HepG2 (cell line): ENCODE data around the gene GADD45GIP1. TPM values are rescaled to one million over a fixed set of nuclear protein-coding genes. Genes with fewer than 3 reads are reported as not detected.

Experiments
- FOSL2 ChIP-seq: sonication (generic); formaldehyde crosslinking; IDR thresholded peaks from 2 replicates; pipeline ENCODE4 v1.4.0; 2020; ENCODE audit warnings: missing genetic modification reagents
- HNRNPK ChIP-seq: fragments of 200-400 bp; formaldehyde crosslinking; IDR thresholded peaks from 2 replicates; pipeline ENCODE4 v1.6.1; 2018; ENCODE audit warnings: low read length, low read depth, moderate library complexity, mild to moderate bottlenecking; ENCODE audit not compliant: poor library complexity, severe bottlenecking
- HNRNPLL ChIP-seq: fragments of 200-400 bp; formaldehyde crosslinking; IDR thresholded peaks from 2 replicates; pipeline ENCODE4 v1.6.1; 2017; ENCODE audit warnings: mild to moderate bottlenecking, low read depth, low read length; ENCODE audit not compliant: poor library complexity, severe bottlenecking
- IKZF4 ChIP-seq: sonication (generic); formaldehyde crosslinking; IDR thresholded peaks from 2 replicates; pipeline ENCODE4 v1.5.1; 2020; ENCODE audit warnings: borderline replicate concordance, mild to moderate bottlenecking, low read depth, missing genetic modification reagents; ENCODE audit errors: not compliant biosample characterization
- KAT8 ChIP-seq: IDR thresholded peaks from 2 replicates; pipeline ENCODE4 v1.6.1; 2016; ENCODE audit warnings: missing genetic modification reagents, missing compliant biosample characterization
- NFYC ChIP-seq: IDR thresholded peaks from 2 replicates; pipeline ENCODE4 v1.6.1; 2016; ENCODE audit warnings: missing genetic modification reagents, missing compliant biosample characterization
- NONO ChIP-seq, 2 experiments: fragments of 450-650 bp in 1 of 2; sonication (generic) in 1 of 2; formaldehyde crosslinking in 1 of 2; IDR thresholded peaks in 1 of 2; conservative IDR thresholded peaks in 1 of 2; 2 replicates each; pipeline versions ENCODE4 v1.6.1 to v1.8.0; 2017 to 2022; ENCODE audit warnings: mild to moderate bottlenecking in 1 of 2, missing genetic modification reagents in 1 of 2, moderate library complexity in 1 of 2
- NR2F1 ChIP-seq, 2 experiments: fragments of 450-650 bp in 1 of 2; formaldehyde crosslinking in 1 of 2; IDR thresholded peaks; 2 replicates each; pipeline versions ENCODE4 v1.5.0 to v1.6.1; 2016 to 2020; ENCODE audit warnings: mild to moderate bottlenecking in 1 of 2, missing compliant biosample characterization in 1 of 2, missing genetic modification reagents in 1 of 2, moderate library complexity in 1 of 2
- RARA ChIP-seq: IDR thresholded peaks from 2 replicates; pipeline ENCODE4 v1.6.1; 2016; ENCODE audit warnings: missing genetic modification reagents, missing compliant biosample characterization
- RBAK ChIP-seq: sonication (generic); formaldehyde crosslinking; IDR thresholded peaks from 2 replicates; pipeline ENCODE4 v1.5.1; 2020; ENCODE audit warnings: mild to moderate bottlenecking, missing genetic modification reagents
- TEAD3 ChIP-seq: optimal IDR thresholded peaks from 2 replicates; pipeline ENCODE3; 2016; ENCODE audit warnings: borderline replicate concordance
- ZBTB7A ChIP-seq: sonication (generic); formaldehyde crosslinking; IDR thresholded peaks from 2 replicates; pipeline ENCODE4 v1.8.0; 2022; ENCODE audit warnings: mild to moderate bottlenecking, missing genetic modification reagents
- ZBTB7B ChIP-seq: sonication (generic); formaldehyde crosslinking; IDR thresholded peaks from 2 replicates; pipeline ENCODE4 v1.4.0; 2020; ENCODE audit warnings: missing genetic modification reagents
- ZNF160 ChIP-seq: sonication (generic); formaldehyde crosslinking; IDR thresholded peaks from 2 replicates; pipeline ENCODE4 v1.8.0; 2022; ENCODE audit warnings: mild to moderate bottlenecking, inconsistent platforms, missing genetic modification reagents
- ZNF280B ChIP-seq: sonication (generic); formaldehyde crosslinking; IDR thresholded peaks from 2 replicates; pipeline ENCODE4 v1.5.0; 2020; ENCODE audit warnings: missing genetic modification reagents, mild to moderate bottlenecking, borderline replicate concordance
- ZNF350 ChIP-seq: sonication (generic); formaldehyde crosslinking; IDR thresholded peaks from 2 replicates; pipeline ENCODE4 v1.4.0; 2020; ENCODE audit warnings: mild to moderate bottlenecking, low read depth, missing genetic modification reagents, borderline replicate concordance
- ZNF777 ChIP-seq: sonication (generic); formaldehyde crosslinking; IDR thresholded peaks from 2 replicates; pipeline ENCODE4 v1.4.0; 2020; ENCODE audit warnings: missing genetic modification reagents
- polyA plus RNA-seq, 8 experiments: library from polyadenylated mRNA; depleted of rRNA in 3 of 8; stranded (reverse) in 7 of 8; unstranded in 1 of 8; fragments of >200 nt; fragmentation: Illumina TruSeq in 4 of 8; extraction: Trizol in 4 of 8; gene quantifications; 2 replicates each; pipeline versions ENCODE4 v1.2.1 to v1.2.3, GENCODE V29; 2011 to 2016; ENCODE audit warnings: low read depth in 4 of 8, missing spikeins in 1 of 8, mixed read lengths in 1 of 8; ENCODE audit not compliant: insufficient read depth in 1 of 8
- total RNA-seq, 5 experiments: library from RNA; depleted of rRNA; stranded (reverse); fragments of >200 nt; fragmentation: Illumina TruSeq; extraction: Trizol; gene quantifications; 2 replicates each; pipeline ENCODE4 v1.2.3, GENCODE V29; 2016; ENCODE audit warnings: low read depth in 1 of 5
- TF ChIP-seq, protein P1 (sequence below): sonication (generic); formaldehyde crosslinking; IDR thresholded peaks from 2 replicates; pipeline ENCODE4 v1.8.0; 2022; ENCODE audit warnings: missing genetic modification reagents, mild to moderate bottlenecking, moderate library complexity, borderline replicate concordance
- TF ChIP-seq, protein P2 (sequence below): sonication (generic); formaldehyde crosslinking; IDR thresholded peaks from 2 replicates; pipeline ENCODE4 v1.8.0; 2022; ENCODE audit warnings: mild to moderate bottlenecking, missing genetic modification reagents, moderate library complexity
- TF ChIP-seq, protein P3 (sequence below): sonication (generic); formaldehyde crosslinking; IDR thresholded peaks from 2 replicates; pipeline ENCODE4 v1.5.1; 2020; ENCODE audit warnings: missing genetic modification reagents, mild to moderate bottlenecking, borderline replicate concordance

GADD45GIP1 gene
- total and polyA plus RNA-seq, 2 of the 13 experiments (the other 11 are each of a cell fraction or from before 2014, with no cell fraction given): 24.6 to 30.7 TPM

- TF ChIP-seq TEAD3 (CRISPR knock-in tag) (no peak), NR2F1 (CRISPR knock-in tag; IDR thresholded peaks at IDR 0.05) (no peak), ZNF280B (CRISPR knock-in tag) (peak; percentile 55; the same call in 1 of the 2 replicates), IKZF4 (CRISPR knock-in tag) (no peak), RBAK (CRISPR knock-in tag) (no peak), FOSL2 (CRISPR knock-in tag) (0 out of 2 replicates have a peak, but pooled peaks have one; percentile 12), ZNF777 (CRISPR knock-in tag) (peak; percentile 56; the same call in 1 of the 2 replicates), ZNF160 (CRISPR knock-in tag) (no peak; the same call in 1 of the 2 replicates), HNRNPLL (peak; percentile 62), KAT8 (peak; percentile 72; the same call in 1 of the 2 replicates), ZBTB7A (peak; percentile 90; the same call in 1 of the 2 replicates), ZNF350 (CRISPR knock-in tag) (no peak), HNRNPK (peak; percentile 70), NFYC (CRISPR knock-in tag) (no peak), RARA (CRISPR knock-in tag) (no peak), NONO (IDR thresholded peaks at IDR 0.05) (no peak), NONO (CRISPR knock-in tag; conservative IDR thresholded peaks at IDR 0.05) (peak; percentile 72), ZBTB7B (CRISPR knock-in tag) (peak; percentile 60; the same call in 1 of the 2 replicates)
- TF ChIP-seq, protein P1, sequence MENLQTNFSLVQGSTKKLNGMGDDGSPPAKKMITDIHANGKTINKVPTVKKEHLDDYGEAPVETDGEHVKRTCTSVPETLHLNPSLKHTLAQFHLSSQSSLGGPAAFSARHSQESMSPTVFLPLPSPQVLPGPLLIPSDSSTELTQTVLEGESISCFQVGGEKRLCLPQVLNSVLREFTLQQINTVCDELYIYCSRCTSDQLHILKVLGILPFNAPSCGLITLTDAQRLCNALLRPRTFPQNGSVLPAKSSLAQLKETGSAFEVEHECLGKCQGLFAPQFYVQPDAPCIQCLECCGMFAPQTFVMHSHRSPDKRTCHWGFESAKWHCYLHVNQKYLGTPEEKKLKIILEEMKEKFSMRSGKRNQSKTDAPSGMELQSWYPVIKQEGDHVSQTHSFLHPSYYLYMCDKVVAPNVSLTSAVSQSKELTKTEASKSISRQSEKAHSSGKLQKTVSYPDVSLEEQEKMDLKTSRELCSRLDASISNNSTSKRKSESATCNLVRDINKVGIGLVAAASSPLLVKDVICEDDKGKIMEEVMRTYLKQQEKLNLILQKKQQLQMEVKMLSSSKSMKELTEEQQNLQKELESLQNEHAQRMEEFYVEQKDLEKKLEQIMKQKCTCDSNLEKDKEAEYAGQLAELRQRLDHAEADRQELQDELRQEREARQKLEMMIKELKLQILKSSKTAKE: no peak
- TF ChIP-seq, protein P2, sequence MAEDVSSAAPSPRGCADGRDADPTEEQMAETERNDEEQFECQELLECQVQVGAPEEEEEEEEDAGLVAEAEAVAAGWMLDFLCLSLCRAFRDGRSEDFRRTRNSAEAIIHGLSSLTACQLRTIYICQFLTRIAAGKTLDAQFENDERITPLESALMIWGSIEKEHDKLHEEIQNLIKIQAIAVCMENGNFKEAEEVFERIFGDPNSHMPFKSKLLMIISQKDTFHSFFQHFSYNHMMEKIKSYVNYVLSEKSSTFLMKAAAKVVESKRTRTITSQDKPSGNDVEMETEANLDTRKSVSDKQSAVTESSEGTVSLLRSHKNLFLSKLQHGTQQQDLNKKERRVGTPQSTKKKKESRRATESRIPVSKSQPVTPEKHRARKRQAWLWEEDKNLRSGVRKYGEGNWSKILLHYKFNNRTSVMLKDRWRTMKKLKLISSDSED: no peak
- TF ChIP-seq, protein P3, sequence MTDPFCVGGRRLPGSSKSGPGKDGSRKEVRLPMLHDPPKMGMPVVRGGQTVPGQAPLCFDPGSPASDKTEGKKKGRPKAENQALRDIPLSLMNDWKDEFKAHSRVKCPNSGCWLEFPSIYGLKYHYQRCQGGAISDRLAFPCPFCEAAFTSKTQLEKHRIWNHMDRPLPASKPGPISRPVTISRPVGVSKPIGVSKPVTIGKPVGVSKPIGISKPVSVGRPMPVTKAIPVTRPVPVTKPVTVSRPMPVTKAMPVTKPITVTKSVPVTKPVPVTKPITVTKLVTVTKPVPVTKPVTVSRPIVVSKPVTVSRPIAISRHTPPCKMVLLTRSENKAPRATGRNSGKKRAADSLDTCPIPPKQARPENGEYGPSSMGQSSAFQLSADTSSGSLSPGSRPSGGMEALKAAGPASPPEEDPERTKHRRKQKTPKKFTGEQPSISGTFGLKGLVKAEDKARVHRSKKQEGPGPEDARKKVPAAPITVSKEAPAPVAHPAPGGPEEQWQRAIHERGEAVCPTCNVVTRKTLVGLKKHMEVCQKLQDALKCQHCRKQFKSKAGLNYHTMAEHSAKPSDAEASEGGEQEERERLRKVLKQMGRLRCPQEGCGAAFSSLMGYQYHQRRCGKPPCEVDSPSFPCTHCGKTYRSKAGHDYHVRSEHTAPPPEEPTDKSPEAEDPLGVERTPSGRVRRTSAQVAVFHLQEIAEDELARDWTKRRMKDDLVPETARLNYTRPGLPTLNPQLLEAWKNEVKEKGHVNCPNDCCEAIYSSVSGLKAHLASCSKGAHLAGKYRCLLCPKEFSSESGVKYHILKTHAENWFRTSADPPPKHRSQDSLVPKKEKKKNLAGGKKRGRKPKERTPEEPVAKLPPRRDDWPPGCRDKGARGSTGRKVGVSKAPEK (CRISPR knock-in tag): no peak
Measured at GRCh38 chr19:12956446-12957388, at the start of gene GADD45GIP1 (continued).
